ENCODE data around the gene ADORA2B.

ADORA2B gene

DNA sequence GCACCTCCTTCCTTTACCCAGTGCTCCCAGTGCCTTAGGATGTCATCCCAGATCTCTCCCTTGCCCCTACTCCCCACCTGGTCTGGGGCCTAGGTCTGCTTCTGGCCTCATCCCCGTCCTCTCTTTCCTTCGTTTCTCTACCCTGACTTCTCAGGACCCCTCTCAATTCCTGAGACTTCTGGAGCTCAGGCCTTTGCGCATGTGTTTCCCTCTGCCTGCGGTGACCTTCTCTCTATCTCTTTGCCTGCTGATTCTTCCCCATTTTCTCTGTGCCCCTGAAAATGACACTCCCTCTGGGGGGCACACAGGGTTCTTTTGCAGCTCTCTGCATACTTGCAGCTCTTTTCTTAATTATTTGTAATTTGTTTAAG, 13.5 kb downstream of the ADORA2B start (continued):
- TF ChIP-seq, protein P1, sequence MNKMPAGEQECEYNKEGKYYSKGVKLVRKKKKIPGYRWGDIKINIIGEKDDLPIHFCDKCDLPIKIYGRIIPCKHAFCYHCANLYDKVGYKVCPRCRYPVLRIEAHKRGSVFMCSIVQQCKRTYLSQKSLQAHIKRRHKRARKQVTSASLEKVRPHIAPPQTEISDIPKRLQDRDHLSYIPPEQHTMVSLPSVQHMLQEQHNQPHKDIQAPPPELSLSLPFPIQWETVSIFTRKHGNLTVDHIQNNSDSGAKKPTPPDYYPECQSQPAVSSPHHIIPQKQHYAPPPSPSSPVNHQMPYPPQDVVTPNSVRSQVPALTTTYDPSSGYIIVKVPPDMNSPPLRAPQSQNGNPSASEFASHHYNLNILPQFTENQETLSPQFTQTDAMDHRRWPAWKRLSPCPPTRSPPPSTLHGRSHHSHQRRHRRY (tag by site-specific recombination; IDR thresholded peaks at IDR 0.05), result no peak
- TF ChIP-seq SP2 (tag by site-specific recombination; IDR thresholded peaks at IDR 0.05), result no peak
- TF ChIP-seq ZNF530 (tag by site-specific recombination; IDR thresholded peaks at IDR 0.05; ENCODE audit: low read depth), result no peak
- no peak for TF ChIP-seq ZNF623 (tag by site-specific recombination; IDR thresholded peaks at IDR 0.05)
- no peak for TF ChIP-seq PATZ1 (tag by site-specific recombination; IDR thresholded peaks at IDR 0.05)

DNA sequence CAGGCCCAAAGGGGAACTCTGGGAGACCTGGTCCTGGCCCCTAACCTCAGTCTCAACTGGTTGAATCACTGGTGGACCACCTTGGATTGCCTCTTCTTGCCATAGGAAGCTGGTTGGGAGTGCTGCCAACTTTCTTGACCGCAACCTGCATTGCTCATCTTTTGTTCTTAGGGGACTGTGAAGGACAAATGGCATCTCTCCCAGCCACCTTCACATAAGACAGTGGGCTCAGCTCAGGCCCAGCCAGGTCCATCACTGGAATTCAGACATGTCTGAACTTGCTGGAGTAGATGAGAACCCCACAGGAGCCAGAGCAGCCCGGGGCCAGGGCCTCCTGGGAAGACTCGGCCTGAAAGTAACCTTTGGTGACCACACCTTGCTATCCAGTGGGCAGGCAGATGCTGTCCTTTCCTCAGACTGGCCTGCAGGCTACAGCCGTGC, 18.8 kb downstream of the ADORA2B start:
- Histone ChIP-seq H3K27ac (ENCODE audit: extremely low read depth, low read depth, low read length) (peak overlapping the region; percentile 60), H3K4me3 (ENCODE audit: low read depth, low read length) (no peak overlapping the region), H3K36me3 (ENCODE audit: control insufficient read depth in 2 of 2, insufficient read depth in 1 of 2, low read length in 2 of 2) (peaks cover 0 to 4% of the 10 kb centered on the region in 2 experiments; a peak in 1 of 3 replicates), H3K9me3 (ENCODE audit: control insufficient read depth, insufficient read depth, low read depth, low read length) (no peaks in the 10 kb centered on the region), H3K4me1 (ENCODE audit: control insufficient read depth, insufficient read depth, low read length) (peaks cover 22% of the 10 kb centered on the region)
- CTCF ChIA-PET, result no interaction called here
- TF ChIP-seq ZNF670 (tag by site-specific recombination; IDR thresholded peaks at IDR 0.05; ENCODE audit: low read depth) (no peak), ZBTB6 (tag by site-specific recombination; IDR thresholded peaks at IDR 0.05) (no peak), GLIS1 (tag by site-specific recombination; IDR thresholded peaks at IDR 0.05) (peak; percentile 60), ZNF600 (tag by site-specific recombination; IDR thresholded peaks at IDR 0.05) (peak; percentile 21; the same call in 1 of the 2 replicates), ZBTB8A (tag by site-specific recombination; IDR thresholded peaks at IDR 0.05) (no peak), FEZF1 (tag by site-specific recombination; IDR thresholded peaks at IDR 0.05) (0 out of 2 replicates have a peak, but pooled peaks have one; percentile 21), ZBTB20 (tag by site-specific recombination; IDR thresholded peaks at IDR 0.05) (0 out of 2 replicates have a peak, but pooled peaks have one; percentile 39), SP2 (tag by site-specific recombination; IDR thresholded peaks at IDR 0.05) (no peak), ZNF335 (tag by site-specific recombination; conservative IDR thresholded peaks at IDR 0.05) (peak; percentile 23; the same call in 1 of the 2 replicates), ZNF169 (tag by site-specific recombination; IDR thresholded peaks at IDR 0.05) (no peak)
- TF ChIP-seq, protein P2, sequence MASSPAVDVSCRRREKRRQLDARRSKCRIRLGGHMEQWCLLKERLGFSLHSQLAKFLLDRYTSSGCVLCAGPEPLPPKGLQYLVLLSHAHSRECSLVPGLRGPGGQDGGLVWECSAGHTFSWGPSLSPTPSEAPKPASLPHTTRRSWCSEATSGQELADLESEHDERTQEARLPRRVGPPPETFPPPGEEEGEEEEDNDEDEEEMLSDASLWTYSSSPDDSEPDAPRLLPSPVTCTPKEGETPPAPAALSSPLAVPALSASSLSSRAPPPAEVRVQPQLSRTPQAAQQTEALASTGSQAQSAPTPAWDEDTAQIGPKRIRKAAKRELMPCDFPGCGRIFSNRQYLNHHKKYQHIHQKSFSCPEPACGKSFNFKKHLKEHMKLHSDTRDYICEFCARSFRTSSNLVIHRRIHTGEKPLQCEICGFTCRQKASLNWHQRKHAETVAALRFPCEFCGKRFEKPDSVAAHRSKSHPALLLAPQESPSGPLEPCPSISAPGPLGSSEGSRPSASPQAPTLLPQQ (tag by site-specific recombination; IDR thresholded peaks at IDR 0.05), result no peak
- TF ChIP-seq, protein P3, sequence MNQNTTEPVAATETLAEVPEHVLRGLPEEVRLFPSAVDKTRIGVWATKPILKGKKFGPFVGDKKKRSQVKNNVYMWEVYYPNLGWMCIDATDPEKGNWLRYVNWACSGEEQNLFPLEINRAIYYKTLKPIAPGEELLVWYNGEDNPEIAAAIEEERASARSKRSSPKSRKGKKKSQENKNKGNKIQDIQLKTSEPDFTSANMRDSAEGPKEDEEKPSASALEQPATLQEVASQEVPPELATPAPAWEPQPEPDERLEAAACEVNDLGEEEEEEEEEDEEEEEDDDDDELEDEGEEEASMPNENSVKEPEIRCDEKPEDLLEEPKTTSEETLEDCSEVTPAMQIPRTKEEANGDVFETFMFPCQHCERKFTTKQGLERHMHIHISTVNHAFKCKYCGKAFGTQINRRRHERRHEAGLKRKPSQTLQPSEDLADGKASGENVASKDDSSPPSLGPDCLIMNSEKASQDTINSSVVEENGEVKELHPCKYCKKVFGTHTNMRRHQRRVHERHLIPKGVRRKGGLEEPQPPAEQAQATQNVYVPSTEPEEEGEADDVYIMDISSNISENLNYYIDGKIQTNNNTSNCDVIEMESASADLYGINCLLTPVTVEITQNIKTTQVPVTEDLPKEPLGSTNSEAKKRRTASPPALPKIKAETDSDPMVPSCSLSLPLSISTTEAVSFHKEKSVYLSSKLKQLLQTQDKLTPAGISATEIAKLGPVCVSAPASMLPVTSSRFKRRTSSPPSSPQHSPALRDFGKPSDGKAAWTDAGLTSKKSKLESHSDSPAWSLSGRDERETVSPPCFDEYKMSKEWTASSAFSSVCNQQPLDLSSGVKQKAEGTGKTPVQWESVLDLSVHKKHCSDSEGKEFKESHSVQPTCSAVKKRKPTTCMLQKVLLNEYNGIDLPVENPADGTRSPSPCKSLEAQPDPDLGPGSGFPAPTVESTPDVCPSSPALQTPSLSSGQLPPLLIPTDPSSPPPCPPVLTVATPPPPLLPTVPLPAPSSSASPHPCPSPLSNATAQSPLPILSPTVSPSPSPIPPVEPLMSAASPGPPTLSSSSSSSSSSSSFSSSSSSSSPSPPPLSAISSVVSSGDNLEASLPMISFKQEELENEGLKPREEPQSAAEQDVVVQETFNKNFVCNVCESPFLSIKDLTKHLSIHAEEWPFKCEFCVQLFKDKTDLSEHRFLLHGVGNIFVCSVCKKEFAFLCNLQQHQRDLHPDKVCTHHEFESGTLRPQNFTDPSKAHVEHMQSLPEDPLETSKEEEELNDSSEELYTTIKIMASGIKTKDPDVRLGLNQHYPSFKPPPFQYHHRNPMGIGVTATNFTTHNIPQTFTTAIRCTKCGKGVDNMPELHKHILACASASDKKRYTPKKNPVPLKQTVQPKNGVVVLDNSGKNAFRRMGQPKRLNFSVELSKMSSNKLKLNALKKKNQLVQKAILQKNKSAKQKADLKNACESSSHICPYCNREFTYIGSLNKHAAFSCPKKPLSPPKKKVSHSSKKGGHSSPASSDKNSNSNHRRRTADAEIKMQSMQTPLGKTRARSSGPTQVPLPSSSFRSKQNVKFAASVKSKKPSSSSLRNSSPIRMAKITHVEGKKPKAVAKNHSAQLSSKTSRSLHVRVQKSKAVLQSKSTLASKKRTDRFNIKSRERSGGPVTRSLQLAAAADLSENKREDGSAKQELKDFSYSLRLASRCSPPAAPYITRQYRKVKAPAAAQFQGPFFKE (tag by site-specific recombination; IDR thresholded peaks at IDR 0.05; ENCODE audit: borderline replicate concordance), result no peak
- TF ChIP-seq, protein P4, sequence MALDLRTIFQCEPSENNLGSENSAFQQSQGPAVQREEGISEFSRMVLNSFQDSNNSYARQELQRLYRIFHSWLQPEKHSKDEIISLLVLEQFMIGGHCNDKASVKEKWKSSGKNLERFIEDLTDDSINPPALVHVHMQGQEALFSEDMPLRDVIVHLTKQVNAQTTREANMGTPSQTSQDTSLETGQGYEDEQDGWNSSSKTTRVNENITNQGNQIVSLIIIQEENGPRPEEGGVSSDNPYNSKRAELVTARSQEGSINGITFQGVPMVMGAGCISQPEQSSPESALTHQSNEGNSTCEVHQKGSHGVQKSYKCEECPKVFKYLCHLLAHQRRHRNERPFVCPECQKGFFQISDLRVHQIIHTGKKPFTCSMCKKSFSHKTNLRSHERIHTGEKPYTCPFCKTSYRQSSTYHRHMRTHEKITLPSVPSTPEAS (tag by site-specific recombination; IDR thresholded peaks at IDR 0.05), result no peak
- POLR2A ChIA-PET, result interaction anchor here (0.7 kb wide), 2 partner anchors 10 to 1576 kb away, joined by 3 to 5 read pairs; no protein-coding TSS in a partner anchor

Data from HEK293 (cell line).